ENCODE measurements around the gene EEFSEC. TPM values are rescaled to one million over a fixed set of nuclear protein-coding genes. Genes with fewer than 3 reads are reported as not detected.

The EEFSEC gene
- 17.2 and 24.8 TPM in 2 replicates for total RNA-seq

DNA sequence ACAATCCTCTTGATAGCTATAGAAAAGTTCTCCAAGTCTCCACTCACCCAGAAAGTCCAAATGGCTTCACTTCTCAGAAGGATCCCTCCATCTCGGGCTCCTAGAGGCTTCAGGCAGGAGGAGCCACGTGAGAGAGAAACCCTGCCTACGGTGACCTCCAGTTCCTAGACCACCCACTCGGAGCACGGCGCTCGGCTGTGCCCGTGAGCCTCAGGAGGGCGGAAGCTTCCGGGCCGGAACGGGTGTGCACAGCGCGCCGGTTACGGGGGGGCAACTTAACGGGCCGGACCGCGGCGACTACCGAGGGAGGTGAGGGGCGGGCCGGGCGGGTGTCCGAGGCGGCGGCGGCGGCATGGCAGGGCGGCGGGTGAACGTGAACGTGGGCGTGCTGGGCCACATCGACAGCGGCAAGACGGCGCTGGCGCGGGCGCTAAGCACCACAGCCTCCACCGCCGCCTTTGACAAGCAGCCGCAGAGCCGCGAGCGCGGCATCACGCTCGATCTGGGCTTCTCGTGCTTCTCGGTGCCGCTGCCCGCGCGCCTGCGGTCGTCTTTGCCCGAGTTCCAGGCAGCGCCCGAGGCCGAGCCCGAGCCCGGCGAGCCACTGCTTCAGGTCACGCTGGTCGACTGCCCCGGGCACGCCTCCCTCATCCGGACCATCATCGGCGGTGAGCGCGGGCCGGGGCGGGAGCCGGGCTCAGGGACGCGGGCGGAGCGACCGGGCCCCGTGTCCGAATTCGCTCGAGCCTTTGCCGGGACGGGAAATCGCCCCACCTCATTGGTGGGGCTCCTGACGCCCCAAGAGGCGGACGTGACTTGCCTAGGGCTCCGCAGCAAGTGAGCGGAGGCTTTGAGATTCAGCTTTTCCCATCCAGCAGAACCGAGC lies at the start of gene EEFSEC:
EEFSEC (plus strand) TSS at position 326 of the 886 bp plus-strand sequence; CDS start at position 353, 27 bp downstream.

DNA sequence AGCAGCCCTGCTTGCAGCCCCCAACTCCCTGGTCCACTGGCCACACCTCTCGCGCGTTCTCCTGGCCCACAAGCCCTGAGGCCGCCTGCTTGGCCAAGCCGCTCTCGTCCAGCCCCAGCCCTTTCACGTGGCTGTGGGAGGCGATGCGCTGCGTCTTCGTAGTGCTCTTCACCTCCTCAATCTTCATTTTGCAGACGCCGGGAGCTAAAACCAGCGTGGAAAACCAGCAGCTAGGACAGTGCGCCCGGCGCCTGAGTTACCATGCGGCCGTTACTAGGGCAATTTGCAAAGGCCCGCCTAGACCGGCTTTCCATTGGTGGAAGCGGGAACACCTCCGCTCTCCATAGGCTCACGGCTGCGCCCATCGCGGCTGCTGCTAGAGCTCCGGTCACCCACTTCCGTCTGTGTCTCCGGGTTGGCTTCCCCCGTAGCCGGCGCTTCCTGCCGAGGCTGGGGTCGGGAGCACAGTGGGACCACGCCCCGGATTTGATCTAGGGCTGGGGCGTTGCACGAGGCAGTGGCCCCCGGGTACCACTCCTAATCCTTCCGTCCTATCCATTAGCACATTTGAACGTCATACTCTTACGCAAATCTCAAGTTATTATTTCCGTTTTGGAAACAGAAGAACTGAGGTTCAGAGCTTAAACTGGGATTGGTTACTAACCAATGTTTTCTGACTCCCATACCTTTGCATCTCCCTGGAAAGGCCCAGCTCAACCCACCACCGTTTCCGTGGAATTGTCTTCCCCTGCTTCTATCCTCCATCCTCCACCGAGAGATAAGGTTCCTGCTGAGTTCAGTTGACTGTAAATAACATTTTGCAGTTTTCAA lies 29.5 kb upstream of the EEFSEC start, which contains the start of gene RUVBL1:
RUVBL1 (minus strand) TSS at position 275 of the 831 bp plus-strand sequence; CDS start at position 187, 88 bp downstream.

Other genes starting within 250 kb of the EEFSEC start
- gene KBTBD12, start 238.2 kb upstream of the EEFSEC start, total RNA-seq: 0.16 TPM in 1 of 2 replicates, not detected in the other
- 218 and 291 TPM in 2 replicates for gene SEC61A1, start 101.0 kb upstream of the EEFSEC start, total RNA-seq
- 36.9 and 79.0 TPM in 2 replicates for gene RUVBL1, start 29.7 kb upstream of the EEFSEC start, total RNA-seq